RCC 7860 (cell line): Measurements from ENCODE around the gene SH3GLB1.
"Not testable (repeated sequence)": the region's sequence is repeated elsewhere in the genome, so short reads cannot be mapped to it uniquely, and the experiment has no call there.

Experiments
- DNase-seq: peaks from one replicate; pipeline ENCODE4 v3.0.0-alpha.2; 2015; ENCODE audit warnings: low spot score
- FAIRE-seq: peaks from 2 replicates; lab custom pipeline; 2012; peaks lifted over from hg19 to GRCh38; lab: Jason Lieb, UNC

The SH3GLB1 gene

GRCh38 chr1:86704458-86704971 is at the start of gene SH3GLB1:
Gene SH3GLB1, plus strand, starts transcription at chr1:86704576. Its CDS starts 324 bp downstream, at chr1:86704900.
- DNase-seq (peak; percentile 78), FAIRE-seq (no peak)

- DNase-seq, FAIRE-seq: not testable (repeated sequence)
Measured at GRCh38 chr1:86658381-86658780, 46.0 kb upstream of the SH3GLB1 start.

- FAIRE-seq (no peak), DNase-seq (no peak)
Measured at GRCh38 chr1:86666368-86666767, 38.0 kb upstream of the SH3GLB1 start.

- FAIRE-seq = peak; percentile 60
Measured at GRCh38 chr1:86687595-86687994, 16.8 kb upstream of the SH3GLB1 start.

GRCh38 chr1:86692641-86693040 is 11.7 kb upstream of the SH3GLB1 start:
- DNase-seq = no peak
- FAIRE-seq = no peak

More at GRCh38 chr1:86687595-86687994, 16.8 kb upstream of the SH3GLB1 start:
- DNase-seq = no peak

- no peak for DNase-seq
- FAIRE-seq = no peak
Measured at GRCh38 chr1:86695400-86695799, 9.0 kb upstream of the SH3GLB1 start.

GRCh38 chr1:86696522-86696921 is 7.9 kb upstream of the SH3GLB1 start:
- no peak for FAIRE-seq

GRCh38 chr1:86699186-86699585 is 5.2 kb upstream of the SH3GLB1 start:
- FAIRE-seq (no peak), DNase-seq (no peak)

More at GRCh38 chr1:86696522-86696921, 7.9 kb upstream of the SH3GLB1 start:
- DNase-seq = no peak

- FAIRE-seq (no peak), DNase-seq (no peak)
Measured at GRCh38 chr1:86701731-86702130, 2.6 kb upstream of the SH3GLB1 start.

- DNase-seq, FAIRE-seq: not testable (repeated sequence)
Measured at GRCh38 chr1:86702954-86703494, 1.4 kb upstream of the SH3GLB1 start.

GRCh38 chr1:86703696-86704457 is 499 bp upstream of the SH3GLB1 start:
- FAIRE-seq = no peak
- no peak for DNase-seq

- DNase-seq (peak; percentile 53), FAIRE-seq (no peak)
Measured at GRCh38 chr1:86704972-86705664, 742 bp downstream of the SH3GLB1 start.

- DNase-seq (no peak), FAIRE-seq (no peak)
Measured at GRCh38 chr1:86705665-86705985, 1.2 kb downstream of the SH3GLB1 start.

- FAIRE-seq = no peak
- DNase-seq = no peak
Measured at GRCh38 chr1:86706018-86706635, 1.8 kb downstream of the SH3GLB1 start.

GRCh38 chr1:86708920-86709319 is 4.5 kb downstream of the SH3GLB1 start:
- no peak for DNase-seq

GRCh38 chr1:86712088-86712860 is 7.9 kb downstream of the SH3GLB1 start:
- no peak for FAIRE-seq
- DNase-seq = no peak

More at GRCh38 chr1:86708920-86709319, 4.5 kb downstream of the SH3GLB1 start:
- peak; percentile 54 for FAIRE-seq

- DNase-seq (no peak), FAIRE-seq (no peak)
Measured at GRCh38 chr1:86713477-86713876, 9.1 kb downstream of the SH3GLB1 start.

GRCh38 chr1:86714159-86714558 is 9.8 kb downstream of the SH3GLB1 start:
- FAIRE-seq (no peak), DNase-seq (no peak)

GRCh38 chr1:86714561-86715244 is 10.3 kb downstream of the SH3GLB1 start:
- no peak for FAIRE-seq
- no peak for DNase-seq

GRCh38 chr1:86718786-86719185 is 14.4 kb downstream of the SH3GLB1 start:
- no peak for FAIRE-seq
- DNase-seq = no peak
